ENCODE results near the gene DNMT3L.
"Not testable (repeated sequence)": the region's sequence is repeated elsewhere in the genome, so short reads cannot be mapped to it uniquely, and the experiment has no call there.

DNA sequence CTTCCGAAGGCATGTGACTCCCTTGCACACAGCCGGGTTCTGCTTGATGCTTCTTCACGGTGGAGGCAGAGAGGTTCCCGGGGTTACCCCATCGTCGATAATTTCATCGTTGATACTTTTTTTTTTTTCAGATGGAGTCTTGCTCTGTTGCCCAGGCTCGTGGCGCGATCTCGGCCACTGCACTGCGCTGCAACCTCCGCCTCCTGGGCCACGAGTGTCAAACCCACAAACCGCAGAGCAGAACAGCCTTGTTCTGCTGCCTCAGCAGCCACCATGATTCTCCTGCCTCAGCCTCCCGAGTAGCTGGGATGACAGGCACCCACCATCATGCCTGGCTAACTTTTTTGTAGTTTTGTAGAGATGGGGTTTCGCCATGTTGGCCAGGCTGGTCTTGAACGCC, 41.0 kb downstream of the DNMT3L start:
- TF ChIP-seq CTCF, POLR2A, EP300 (IDR thresholded peaks at IDR 0.05): not testable (repeated sequence)
